Heart right ventricle (tissue), 16 donors: ENCODE results near the gene CEL. TPM values are rescaled to one million over a fixed set of nuclear protein-coding genes. Genes with fewer than 3 reads are reported as not detected.
"Not testable (repeated sequence)": the region's sequence is repeated elsewhere in the genome, so short reads cannot be mapped to it uniquely, and the experiment has no call there.

Experiments
- ATAC-seq, 8 donors: fragments of 200-7000 bp; cut with Tn5 transposase; one replicate each; pipeline ENCODE4 v1.9.1; 2020; ENCODE audit warnings: mild to moderate bottlenecking in 8 of 8, moderate library complexity in 8 of 8, moderate number of reproducible peaks in 1 of 8
- DNase-seq, 2 donors: peaks; one replicate each; pipeline ENCODE4 v3.0.0-alpha.2; 2020
- H3K27ac ChIP-seq, 10 donors: fragments of 200-600 bp; sonication (generic) in 2 of 10; one replicate each; pipeline versions ENCODE4 v1.5.0 to v1.8.0; 2020 to 2022; ENCODE audit warnings: mild to moderate bottlenecking in 3 of 10
- H3K27me3 ChIP-seq, 7 donors: fragments of 200-600 bp; one replicate each; pipeline ENCODE4 v1.8.0; 2021 to 2022; ENCODE audit warnings: mild to moderate bottlenecking in 2 of 7
- H3K36me3 ChIP-seq, 9 donors: fragments of 200-600 bp; sonication (generic) in 1 of 9; one replicate each; pipeline versions ENCODE4 v1.5.0 to v1.8.0; 2020 to 2022; ENCODE audit warnings: mild to moderate bottlenecking in 2 of 9
- H3K4me1 ChIP-seq, 9 donors: fragments of 200-600 bp; sonication (generic) in 1 of 9; one replicate each; pipeline versions ENCODE4 v1.5.0 to v1.8.0; 2020 to 2022; ENCODE audit warnings: mild to moderate bottlenecking in 4 of 9
- H3K4me3 ChIP-seq, 10 donors: fragments of 200-600 bp; sonication (generic) in 2 of 10; one replicate each; pipeline versions ENCODE4 v1.5.0 to v1.8.0; 2020 to 2022; ENCODE audit warnings: mild to moderate bottlenecking in 7 of 10, moderate library complexity in 2 of 10
- H3K9me3 ChIP-seq, 11 donors: fragments of 200-600 bp in 10 of 11; sonication (generic) in 2 of 11; one replicate each; pipeline versions ENCODE4 v1.5.0 to v1.8.0; 2013 to 2022; ENCODE audit warnings: mild to moderate bottlenecking in 2 of 11, control low read depth in 1 of 11, moderate library complexity in 1 of 11
- WGBS, 2 donors: extraction: QIAGEN DNeasy Blood & Tissue Kit; methylation state at CpG; one replicate each; pipeline ENCODE4 v1.1.7; 2013; ENCODE audit warnings: inconsistent platforms in 1 of 2; 5-methylcytosine and 5-hydroxymethylcytosine counted together
- intact Hi-C, 10 donors: fragments of 100-400 bp; cut with DNase I; formaldehyde crosslinking; loops; one replicate each; pipeline versions ENCODE4 v1.11.1 to v1.14.2; 2022
- long read RNA-seq, 3 donors: library from polyadenylated mRNA; unstranded; transcript quantifications; one replicate each; pipeline ENCODE4 v2.0.0, GENCODE V29; 2020 to 2021
- polyA plus RNA-seq, 2 donors: library from polyadenylated mRNA; stranded (reverse); fragments of 200-250 nt; gene quantifications; one replicate each; pipeline ENCODE4 v1.2.3, GENCODE V29; 2013
- total RNA-seq, 10 donors: library from RNA; stranded (reverse); fragmentation: NEBNext Ultra II Directional in 3 of 10; extraction: Animal tissue kit (Norgen Biotek cat#: 25700) in 3 of 10; gene quantifications; one replicate each; pipeline versions ENCODE4 v1.2.1 to v1.2.4, GENCODE V29; 2021 to 2023
- TF ChIP-seq, protein P1 (sequence below), 9 donors: fragments of 200-600 bp; sonication (generic) in 2 of 9; IDR thresholded peaks; one replicate each; pipeline versions ENCODE4 v1.5.0 to v1.8.0; 2021 to 2022; ENCODE audit warnings: antibody characterized with exemption in 9 of 9, mild to moderate bottlenecking in 5 of 9, moderate library complexity in 1 of 9
- donor health status: Arrhythmogenic right ventricular cardiomyopathy.
- donor health status: ischemic (EF 13 %, LVEDD 7.1; RV severe dilation, severe dysfunction).
- donor health status: healthy with polysubstance abuse.
- donor health status: DM: no; HTN: yes; CAD: no.
- donor health status: DM: no; HTN: no; CAD: no.
- donor health status: ischemic (EF 25% LVEDD 6.9; RV normal size, moderate dysfunction).
- donor health status: ischemic (EF 25% LVEDD 5.7; RV mildly dilated, moderate dysfunction).
- donor health status: healthy.
- donor health status: DM: yes; HTN: yes; CAD: no.
- donor health status: Ischemic cardiomyopathy.
- donor health status: ischemic (EF 35%, LVEDD 5.7; RV mildly dilated, moderate dysfunction).
- donor health status: nonischemic (EF 11% LVEDD 7.7; RV severe dilation, severe dysfunction).
- donor health status: DM: yes; HTN: yes; CAD: no.
- donor health status: PGD.
- donor health status: ischemic (EF 29% LVEDD 5.4; RV normal size, mild dysfunction).
- donor health status: nonischemic (EF 23%, LVEDD 6.1; RV moderate dilation, normal function).

CEL gene
- total RNA-seq, result 10 to 100 TPM in 1 of 10 donors, 1 to 10 TPM in 9; 1.9 to 10.1 (median 2.8) TPM
- 1 to 10 TPM; 1.5 to 3.2 TPM for polyA plus RNA-seq
- long read RNA-seq, donor 1, partial matches to known transcripts, result 1 of 1 reads
- long read RNA-seq, donor 1, other reads (novel, unspliced or antisense), result 0 of 1 reads
- long read RNA-seq, donor 2, partial matches to known transcripts, result 0 of 1 reads
- long read RNA-seq, donor 2, other reads (novel, unspliced or antisense), result 1 of 1 reads
- long read RNA-seq, donor 3, result 0 reads

DNA sequence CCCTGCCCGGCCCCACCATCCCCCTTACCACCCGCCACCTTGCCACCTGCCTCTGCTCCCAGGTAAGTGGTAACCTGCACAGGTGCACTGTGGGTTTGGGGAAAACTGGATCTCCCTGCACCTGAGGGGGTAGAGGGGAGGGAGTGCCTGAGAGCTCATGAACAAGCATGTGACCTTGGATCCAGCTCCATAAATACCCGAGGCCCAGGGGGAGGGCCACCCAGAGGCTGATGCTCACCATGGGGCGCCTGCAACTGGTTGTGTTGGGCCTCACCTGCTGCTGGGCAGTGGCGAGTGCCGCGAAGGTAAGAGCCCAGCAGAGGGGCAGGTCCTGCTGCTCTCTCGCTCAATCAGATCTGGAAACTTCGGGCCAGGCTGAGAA lies at the start of gene CEL:
TSS of gene CEL (plus strand) at position 218 of the 382 bp plus-strand sequence. CDS start at position 240, 22 bp downstream.
- H3K4me3 ChIP-seq, DNase-seq, intact Hi-C loops, H3K27me3 ChIP-seq, H3K9me3 ChIP-seq: not testable (repeated sequence)
- peak within 1 kb of the TSS in 8 of 10 donors; percentile 43 to 62 (median 58) for H3K27ac ChIP-seq
- H3K4me1 ChIP-seq, result peaks cover 3 to 33% (median 24%) of the 10 kb centered on the region in 9 donors
- peak in 3 of 8 donors; percentile 25 to 50 (median 35) for ATAC-seq
- WGBS, 2 donors, result 55 to 68% methylated on average over 2 to 3 of the region's 9 CpGs
- peaks cover 0 to 18% (median 5%) of the 10 kb centered on the region in 9 donors for H3K36me3 ChIP-seq

GRCh38 chr9:133014696-133015095 lies 47.1 kb upstream of the CEL start:
- H3K9me3 ChIP-seq, result peaks cover 0 to 43% (median 9%) of the 10 kb centered on the region in 11 donors
- no peaks in the 10 kb centered on the region for H3K4me1 ChIP-seq
- intact Hi-C loops, result no loop called here
- H3K4me3 ChIP-seq, result no peak overlapping the region
- no peak overlapping the region for H3K27ac ChIP-seq
- H3K36me3 ChIP-seq, result no peaks in the 10 kb centered on the region
- H3K27me3 ChIP-seq, result peaks cover 0 to 11% (median 0%) of the 10 kb centered on the region in 7 donors
- ATAC-seq, result no peak
- WGBS, 2 donors, result 92 to 95% methylated on average over 5 of the region's 5 CpGs
- no peak for DNase-seq
- TF ChIP-seq, protein P1, sequence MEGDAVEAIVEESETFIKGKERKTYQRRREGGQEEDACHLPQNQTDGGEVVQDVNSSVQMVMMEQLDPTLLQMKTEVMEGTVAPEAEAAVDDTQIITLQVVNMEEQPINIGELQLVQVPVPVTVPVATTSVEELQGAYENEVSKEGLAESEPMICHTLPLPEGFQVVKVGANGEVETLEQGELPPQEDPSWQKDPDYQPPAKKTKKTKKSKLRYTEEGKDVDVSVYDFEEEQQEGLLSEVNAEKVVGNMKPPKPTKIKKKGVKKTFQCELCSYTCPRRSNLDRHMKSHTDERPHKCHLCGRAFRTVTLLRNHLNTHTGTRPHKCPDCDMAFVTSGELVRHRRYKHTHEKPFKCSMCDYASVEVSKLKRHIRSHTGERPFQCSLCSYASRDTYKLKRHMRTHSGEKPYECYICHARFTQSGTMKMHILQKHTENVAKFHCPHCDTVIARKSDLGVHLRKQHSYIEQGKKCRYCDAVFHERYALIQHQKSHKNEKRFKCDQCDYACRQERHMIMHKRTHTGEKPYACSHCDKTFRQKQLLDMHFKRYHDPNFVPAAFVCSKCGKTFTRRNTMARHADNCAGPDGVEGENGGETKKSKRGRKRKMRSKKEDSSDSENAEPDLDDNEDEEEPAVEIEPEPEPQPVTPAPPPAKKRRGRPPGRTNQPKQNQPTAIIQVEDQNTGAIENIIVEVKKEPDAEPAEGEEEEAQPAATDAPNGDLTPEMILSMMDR (IDR thresholded peaks at IDR 0.05), result no peak

GRCh38 chr9:133023117-133023890 lies 38.5 kb upstream of the CEL start:
- intact Hi-C loops, result loop anchor here in 1 of 10 donors (10.0 kb wide), 1 partner anchor 461 kb away; no protein-coding TSS in a partner anchor
- Histone ChIP-seq H3K4me1 (peaks cover 0 to 12% (median 4%) of the 10 kb centered on the region in 9 donors), H3K9me3 (no peaks in the 10 kb centered on the region), H3K36me3 (no peaks in the 10 kb centered on the region), H3K27ac (no peak overlapping the region), H3K27me3 (peaks cover 0 to 7% (median 0%) of the 10 kb centered on the region in 7 donors), H3K4me3 (no peak overlapping the region)
- DNase-seq (no peak), ATAC-seq (peak in 4 of 8 donors; percentile 16 to 53 (median 34))
- 73 to 75% methylated on average over 26 of the region's 26 CpGs for WGBS, 2 donors
- TF ChIP-seq, protein P1 (IDR thresholded peaks at IDR 0.05), result no peak

- no peaks in the 10 kb centered on the region for H3K27me3 ChIP-seq
- intact Hi-C loops, result loop anchor here in 1 of 10 donors (10.0 kb wide), 1 partner anchor 458 kb away; no protein-coding TSS in a partner anchor
- no peak overlapping the region for H3K4me3 ChIP-seq
- WGBS, 2 donors, result 45 to 56% methylated on average over 3 of the region's 3 CpGs
- no peaks in the 10 kb centered on the region for H3K36me3 ChIP-seq
- no peak overlapping the region for H3K27ac ChIP-seq
- TF ChIP-seq, protein P1 (IDR thresholded peaks at IDR 0.05), result no peak
- DNase-seq (no peak), ATAC-seq (no peak)
- H3K9me3 ChIP-seq, result no peaks in the 10 kb centered on the region
- H3K4me1 ChIP-seq, result peaks cover 2 to 27% (median 18%) of the 10 kb centered on the region in 9 donors
These were observed 35.4 kb upstream of the CEL start for GRCh38 chr9:133026426-133026825.
